Hepatocyte (in vitro differentiated cells): ENCODE measurements around the gene TLK2.

ENCODE experiments used
- CTCF ChIP-seq: fragments of 200-600 bp; sonication (generic); IDR thresholded peaks from 2 replicates; pipeline ENCODE4 v1.5.1; 2016; ENCODE audit warnings: antibody characterized with exemption, mild to moderate bottlenecking; ENCODE audit not compliant: poor library complexity
- EZH2 ChIP-seq: fragments of 200-600 bp; sonication (generic); IDR thresholded peaks from 2 replicates; pipeline ENCODE4 v1.6.1; 2016; ENCODE audit warnings: antibody characterized with exemption, mild to moderate bottlenecking, borderline replicate concordance
- EZH2phosphoT487 ChIP-seq: fragments of 200-600 bp; sonication (generic); IDR thresholded peaks from one replicate; pipeline ENCODE4 v1.6.1; 2018; ENCODE audit warnings: antibody characterized with exemption, mild to moderate bottlenecking, low read depth, moderate library complexity; ENCODE audit not compliant: unreplicated experiment, severe bottlenecking

GRCh38 chr17:62662855-62663254, 184.2 kb downstream of the TLK2 start:
- TF ChIP-seq CTCF (no peak), EZH2 (no peak), EZH2phosphoT487 (no peak)
